ENCODE data around the gene STYXL1.
"Not testable (repeated sequence)": the region's sequence is repeated elsewhere in the genome, so short reads cannot be mapped to it uniquely, and the experiment has no call there.

STYXL1 gene

DNA sequence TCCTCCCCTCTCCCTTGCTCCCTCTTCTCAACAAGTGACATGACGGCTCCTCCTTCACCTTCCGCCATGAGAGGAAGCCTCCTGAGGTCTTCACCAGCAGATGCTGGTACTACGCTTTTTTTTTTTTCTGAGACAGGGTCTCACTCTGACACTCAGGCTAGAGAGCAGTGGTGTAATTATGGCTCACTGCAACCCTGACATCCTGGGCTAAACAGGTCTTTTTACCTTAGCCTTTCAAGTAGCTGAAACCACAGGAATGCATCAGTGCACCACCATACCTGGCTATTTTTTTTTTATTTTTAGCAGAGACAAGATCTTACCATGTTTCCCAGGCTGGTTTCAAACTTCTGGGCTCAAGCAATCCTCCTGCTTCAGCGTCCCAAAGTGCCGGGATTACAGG is 43.7 kb upstream of the STYXL1 start:
- H3K27ac ChIP-seq (replicated peaks), result no peak overlapping the region
- no peaks in the 10 kb centered on the region for H3K27me3 ChIP-seq (ENCODE audit: insufficient read depth, poor library complexity, severe bottlenecking)
- TF ChIP-seq POLR2AphosphoS5 (IDR thresholded peaks at IDR 0.05; ENCODE audit: low read depth) (no peak), GABPA (IDR thresholded peaks at IDR 0.05; ENCODE audit: low read depth) (no peak), SPI1 (IDR thresholded peaks at IDR 0.05; ENCODE audit: borderline replicate concordance, low read depth) (no peak), REST (IDR thresholded peaks at IDR 0.05; ENCODE audit: insufficient replicate concordance, low read depth) (no peak)
- TF ChIP-seq, protein P1, sequence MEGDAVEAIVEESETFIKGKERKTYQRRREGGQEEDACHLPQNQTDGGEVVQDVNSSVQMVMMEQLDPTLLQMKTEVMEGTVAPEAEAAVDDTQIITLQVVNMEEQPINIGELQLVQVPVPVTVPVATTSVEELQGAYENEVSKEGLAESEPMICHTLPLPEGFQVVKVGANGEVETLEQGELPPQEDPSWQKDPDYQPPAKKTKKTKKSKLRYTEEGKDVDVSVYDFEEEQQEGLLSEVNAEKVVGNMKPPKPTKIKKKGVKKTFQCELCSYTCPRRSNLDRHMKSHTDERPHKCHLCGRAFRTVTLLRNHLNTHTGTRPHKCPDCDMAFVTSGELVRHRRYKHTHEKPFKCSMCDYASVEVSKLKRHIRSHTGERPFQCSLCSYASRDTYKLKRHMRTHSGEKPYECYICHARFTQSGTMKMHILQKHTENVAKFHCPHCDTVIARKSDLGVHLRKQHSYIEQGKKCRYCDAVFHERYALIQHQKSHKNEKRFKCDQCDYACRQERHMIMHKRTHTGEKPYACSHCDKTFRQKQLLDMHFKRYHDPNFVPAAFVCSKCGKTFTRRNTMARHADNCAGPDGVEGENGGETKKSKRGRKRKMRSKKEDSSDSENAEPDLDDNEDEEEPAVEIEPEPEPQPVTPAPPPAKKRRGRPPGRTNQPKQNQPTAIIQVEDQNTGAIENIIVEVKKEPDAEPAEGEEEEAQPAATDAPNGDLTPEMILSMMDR (IDR thresholded peaks at IDR 0.05; ENCODE audit: insufficient read depth, low read length), result no peak
- no peak for DNase-seq (ENCODE audit: low read depth in 1 of 2, low spot score in 1 of 2)
- no peak overlapping the region for H3K4me3 ChIP-seq (replicated peaks; ENCODE audit: insufficient read depth, low read length)

- Histone ChIP-seq H3K27me3 (ENCODE audit: insufficient read depth, poor library complexity, severe bottlenecking) (no peaks in the 10 kb centered on the region), H3K4me3 (replicated peaks; ENCODE audit: insufficient read depth, low read length) (no peak overlapping the region), H3K27ac (replicated peaks) (no peak overlapping the region)
- TF ChIP-seq SPI1 (IDR thresholded peaks at IDR 0.05; ENCODE audit: borderline replicate concordance, low read depth) (no peak), REST (IDR thresholded peaks at IDR 0.05; ENCODE audit: insufficient replicate concordance, low read depth) (no peak), GABPA (IDR thresholded peaks at IDR 0.05; ENCODE audit: low read depth) (no peak), POLR2AphosphoS5 (IDR thresholded peaks at IDR 0.05; ENCODE audit: low read depth) (no peak)
- TF ChIP-seq, protein P1 (IDR thresholded peaks at IDR 0.05; ENCODE audit: insufficient read depth, low read length), result no peak
- DNase-seq (ENCODE audit: low read depth in 1 of 2, low spot score in 1 of 2), result no peak
These were observed 42.2 kb upstream of the STYXL1 start for GRCh38 chr7:76089865-76090475.

GRCh38 chr7:76087362-76087791 is 39.6 kb upstream of the STYXL1 start:
- not testable (repeated sequence) for H3K27me3 ChIP-seq (ENCODE audit: insufficient read depth, poor library complexity, severe bottlenecking); H3K27ac ChIP-seq (replicated peaks); DNase-seq (ENCODE audit: low read depth in 1 of 2, low spot score in 1 of 2); H3K4me3 ChIP-seq (replicated peaks; ENCODE audit: insufficient read depth, low read length)

- Histone ChIP-seq H3K27me3 (ENCODE audit: insufficient read depth, poor library complexity, severe bottlenecking) (no peaks in the 10 kb centered on the region), H3K4me3 (replicated peaks; ENCODE audit: insufficient read depth, low read length) (no peak overlapping the region), H3K27ac (replicated peaks) (no peak overlapping the region)
- TF ChIP-seq POLR2AphosphoS5 (IDR thresholded peaks at IDR 0.05; ENCODE audit: low read depth), result no peak
- TF ChIP-seq, protein P1 (IDR thresholded peaks at IDR 0.05; ENCODE audit: insufficient read depth, low read length), result no peak
- no peak for TF ChIP-seq SPI1 (IDR thresholded peaks at IDR 0.05; ENCODE audit: borderline replicate concordance, low read depth)
- TF ChIP-seq GABPA (IDR thresholded peaks at IDR 0.05; ENCODE audit: low read depth), result no peak
- no peak for TF ChIP-seq REST (IDR thresholded peaks at IDR 0.05; ENCODE audit: insufficient replicate concordance, low read depth)
- DNase-seq (ENCODE audit: low read depth in 1 of 2, low spot score in 1 of 2), result no peak
These were observed 38.3 kb upstream of the STYXL1 start for GRCh38 chr7:76086070-76086469.

GRCh38 chr7:76084115-76084514 is 36.3 kb upstream of the STYXL1 start:
- H3K27ac ChIP-seq (replicated peaks), result not testable (repeated sequence)

More at GRCh38 chr7:76084115-76084514, 36.3 kb upstream of the STYXL1 start:
- not testable (repeated sequence) for H3K4me3 ChIP-seq (replicated peaks; ENCODE audit: insufficient read depth, low read length); H3K27me3 ChIP-seq (ENCODE audit: insufficient read depth, poor library complexity, severe bottlenecking); DNase-seq (ENCODE audit: low read depth in 1 of 2, low spot score in 1 of 2)
